Neutrophil (primary cell): ENCODE data around the gene ERCC6.

Experiments
- H3K27ac ChIP-seq: fragments of 200-600 bp; sonication (generic); 2 replicates; pipeline ENCODE4 v1.5.1; 2016; ENCODE audit warnings: mild to moderate bottlenecking, moderate library complexity
- H3K27me3 ChIP-seq: fragments of 200-600 bp; sonication (generic); 2 replicates; pipeline ENCODE4 v1.6.0; 2016; ENCODE audit warnings: mild to moderate bottlenecking
- H3K36me3 ChIP-seq: fragments of 200-600 bp; sonication (generic); 2 replicates; pipeline ENCODE4 v1.5.1; 2017
- H3K4me1 ChIP-seq, 2 experiments: fragments of 200-600 bp in 1 of 2; sonication (generic) in 1 of 2; 1 replicate in 1 of 2; 2 replicates in 1 of 2; pipeline versions ENCODE4 v1.5.1 to v1.6.1; 2013 to 2016; ENCODE audit warnings: low read depth in 1 of 2, low read length in 1 of 2, mild to moderate bottlenecking in 1 of 2, moderate library complexity in 1 of 2; ENCODE audit not compliant: control insufficient read depth in 1 of 2, insufficient read depth in 1 of 2
- H3K4me3 ChIP-seq, 2 experiments: fragments of 200-600 bp in 1 of 2; sonication (generic) in 1 of 2; 1 replicate in 1 of 2; 2 replicates in 1 of 2; pipeline ENCODE4 v1.5.1; 2013 to 2016; ENCODE audit warnings: low read depth in 1 of 2, low read length in 1 of 2, mild to moderate bottlenecking in 1 of 2, moderate library complexity in 1 of 2
- H3K9me3 ChIP-seq: fragments of 200-600 bp; sonication (generic); 2 replicates; pipeline ENCODE4 v1.5.1; 2016
- TF ChIP-seq, protein P1 (sequence below): fragments of 200-600 bp; sonication (generic); IDR thresholded peaks from 2 replicates; pipeline ENCODE4 v1.5.1; 2016; ENCODE audit warnings: antibody characterized with exemption

Gene ERCC6

DNA sequence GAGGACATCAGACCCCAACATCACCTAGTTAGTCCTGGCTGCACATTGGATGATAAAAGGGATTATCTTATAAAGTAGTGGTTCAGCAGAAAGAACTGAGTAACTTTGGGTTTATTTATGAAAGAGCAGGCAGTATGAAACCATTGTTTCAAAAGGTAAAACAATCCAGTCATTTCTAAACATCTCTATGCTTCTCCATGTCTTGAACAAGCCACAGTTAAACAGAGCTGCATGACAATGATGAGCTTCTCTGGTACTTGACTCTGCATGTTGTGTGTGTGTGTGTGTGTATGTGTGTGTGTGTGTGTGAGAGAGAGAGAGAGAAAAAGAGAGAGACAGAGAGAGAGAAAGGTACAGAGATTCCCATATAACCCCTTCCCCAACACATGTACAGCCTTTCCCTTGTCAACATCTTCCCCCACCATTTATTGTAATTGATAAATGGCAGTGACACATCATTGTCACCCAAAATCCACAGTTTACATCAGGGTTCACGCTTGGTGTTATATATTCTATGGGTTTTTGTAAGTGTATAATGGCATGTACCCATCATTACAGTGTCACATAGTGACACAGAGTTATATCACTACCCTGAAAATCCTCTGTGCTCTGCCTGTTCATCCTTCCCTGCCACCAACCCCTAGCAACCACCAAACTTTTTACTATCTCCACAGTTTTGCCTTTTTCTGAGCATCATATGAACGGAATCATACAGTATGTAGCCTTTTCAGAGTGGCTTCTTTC lies 38.4 kb upstream of the ERCC6 start:
- H3K27me3 ChIP-seq, result peaks cover 16% of the 10 kb centered on the region
- H3K4me1 ChIP-seq, result no peaks in the 10 kb centered on the region
- no peaks in the 10 kb centered on the region for H3K9me3 ChIP-seq
- H3K4me3 ChIP-seq, result no peak overlapping the region
- no peak overlapping the region for H3K27ac ChIP-seq
- no peaks in the 10 kb centered on the region for H3K36me3 ChIP-seq
- TF ChIP-seq, protein P1, sequence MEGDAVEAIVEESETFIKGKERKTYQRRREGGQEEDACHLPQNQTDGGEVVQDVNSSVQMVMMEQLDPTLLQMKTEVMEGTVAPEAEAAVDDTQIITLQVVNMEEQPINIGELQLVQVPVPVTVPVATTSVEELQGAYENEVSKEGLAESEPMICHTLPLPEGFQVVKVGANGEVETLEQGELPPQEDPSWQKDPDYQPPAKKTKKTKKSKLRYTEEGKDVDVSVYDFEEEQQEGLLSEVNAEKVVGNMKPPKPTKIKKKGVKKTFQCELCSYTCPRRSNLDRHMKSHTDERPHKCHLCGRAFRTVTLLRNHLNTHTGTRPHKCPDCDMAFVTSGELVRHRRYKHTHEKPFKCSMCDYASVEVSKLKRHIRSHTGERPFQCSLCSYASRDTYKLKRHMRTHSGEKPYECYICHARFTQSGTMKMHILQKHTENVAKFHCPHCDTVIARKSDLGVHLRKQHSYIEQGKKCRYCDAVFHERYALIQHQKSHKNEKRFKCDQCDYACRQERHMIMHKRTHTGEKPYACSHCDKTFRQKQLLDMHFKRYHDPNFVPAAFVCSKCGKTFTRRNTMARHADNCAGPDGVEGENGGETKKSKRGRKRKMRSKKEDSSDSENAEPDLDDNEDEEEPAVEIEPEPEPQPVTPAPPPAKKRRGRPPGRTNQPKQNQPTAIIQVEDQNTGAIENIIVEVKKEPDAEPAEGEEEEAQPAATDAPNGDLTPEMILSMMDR, result no peak

DNA sequence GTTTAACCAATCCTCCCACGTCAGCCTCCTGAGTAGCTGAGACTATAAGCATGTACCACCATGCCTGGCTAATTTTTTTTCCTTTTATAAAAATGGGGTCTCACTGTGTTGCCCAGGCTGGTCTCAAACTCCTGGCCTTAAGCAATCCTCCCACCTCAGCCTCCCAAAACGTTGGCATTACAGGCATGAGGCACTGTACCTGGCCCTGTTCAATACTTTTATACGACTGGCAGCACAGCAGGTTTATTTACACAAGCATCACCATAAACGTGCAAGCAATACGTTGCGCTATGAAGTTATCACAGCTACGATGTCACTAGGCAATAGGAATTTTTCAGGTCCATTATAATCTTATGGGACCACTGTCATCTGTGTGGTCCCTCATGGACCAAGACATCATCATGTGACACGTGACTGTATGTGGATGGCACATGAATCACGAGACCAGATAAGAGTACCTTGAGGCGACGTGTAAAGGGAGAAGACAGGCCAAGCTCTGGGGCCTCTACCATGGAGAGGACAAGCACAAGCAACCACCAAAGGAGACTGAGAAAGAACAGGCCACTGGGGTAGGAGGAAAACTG lies 36.7 kb upstream of the ERCC6 start:
- H3K27me3 ChIP-seq, result no peaks in the 10 kb centered on the region

DNA sequence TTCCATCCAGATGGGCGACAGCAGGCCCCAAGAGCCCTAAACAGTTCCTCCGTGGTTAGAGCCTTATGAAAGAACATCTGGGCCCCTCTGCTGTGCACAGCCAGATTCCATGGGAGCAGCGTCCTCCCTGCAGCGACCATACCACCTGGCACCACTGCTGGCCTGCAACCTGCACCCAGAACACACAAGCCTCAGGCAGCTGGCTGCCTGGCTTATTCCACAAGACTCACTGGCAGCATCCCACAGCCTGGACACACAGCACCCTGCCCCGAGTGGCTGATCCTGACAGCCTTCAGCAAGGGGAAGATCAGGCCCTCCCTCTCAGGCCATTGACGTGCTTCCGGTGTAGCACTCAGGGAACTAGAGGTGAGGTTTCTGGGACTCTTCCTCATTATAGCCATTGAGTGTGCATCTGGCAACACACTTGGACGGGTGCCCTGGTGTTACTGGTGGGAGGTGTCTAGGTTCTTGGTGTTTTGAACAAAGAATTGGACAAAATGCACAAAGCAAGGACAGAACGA lies 33.7 kb upstream of the ERCC6 start:
- Histone ChIP-seq H3K36me3 (no peaks in the 10 kb centered on the region), H3K27me3 (peaks cover 7% of the 10 kb centered on the region), H3K27ac (no peak overlapping the region), H3K4me1 (no peaks in the 10 kb centered on the region), H3K4me3 (no peak overlapping the region), H3K9me3 (no peaks in the 10 kb centered on the region)
- TF ChIP-seq, protein P1, result no peak

More for the DNA sequence above, 36.7 kb upstream of the ERCC6 start:
- TF ChIP-seq, protein P1, result no peak
- no peaks in the 10 kb centered on the region for H3K36me3 ChIP-seq
- H3K9me3 ChIP-seq, result no peaks in the 10 kb centered on the region
- no peak overlapping the region for H3K4me3 ChIP-seq
- H3K27ac ChIP-seq, result no peak overlapping the region
- no peaks in the 10 kb centered on the region for H3K4me1 ChIP-seq

DNA sequence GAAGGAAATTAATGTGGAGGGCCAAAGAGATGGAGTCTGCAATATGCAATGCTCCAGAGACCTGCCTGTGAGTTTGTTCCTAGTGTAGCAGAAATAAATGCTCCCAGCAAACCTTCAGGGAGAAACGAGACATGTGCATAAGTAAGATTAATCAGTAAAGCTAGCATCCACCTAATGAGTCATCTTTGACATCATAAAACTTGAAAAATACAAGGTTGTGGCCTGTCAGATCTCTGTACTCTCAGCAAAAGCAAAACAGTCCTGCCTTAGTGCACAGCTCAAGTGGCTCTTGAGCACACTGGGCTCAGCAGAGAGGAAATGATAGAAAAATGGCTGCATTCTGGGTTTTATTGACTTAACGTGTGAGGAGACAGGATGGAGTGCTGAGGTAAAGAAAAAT lies 32.5 kb upstream of the ERCC6 start:
- TF ChIP-seq, protein P1, result no peak
- H3K4me1 ChIP-seq, result no peaks in the 10 kb centered on the region
- H3K27me3 ChIP-seq, result peaks cover 7% of the 10 kb centered on the region
- no peaks in the 10 kb centered on the region for H3K9me3 ChIP-seq
- H3K4me3 ChIP-seq, result no peak overlapping the region
- no peak overlapping the region for H3K27ac ChIP-seq
- H3K36me3 ChIP-seq, result no peaks in the 10 kb centered on the region

DNA sequence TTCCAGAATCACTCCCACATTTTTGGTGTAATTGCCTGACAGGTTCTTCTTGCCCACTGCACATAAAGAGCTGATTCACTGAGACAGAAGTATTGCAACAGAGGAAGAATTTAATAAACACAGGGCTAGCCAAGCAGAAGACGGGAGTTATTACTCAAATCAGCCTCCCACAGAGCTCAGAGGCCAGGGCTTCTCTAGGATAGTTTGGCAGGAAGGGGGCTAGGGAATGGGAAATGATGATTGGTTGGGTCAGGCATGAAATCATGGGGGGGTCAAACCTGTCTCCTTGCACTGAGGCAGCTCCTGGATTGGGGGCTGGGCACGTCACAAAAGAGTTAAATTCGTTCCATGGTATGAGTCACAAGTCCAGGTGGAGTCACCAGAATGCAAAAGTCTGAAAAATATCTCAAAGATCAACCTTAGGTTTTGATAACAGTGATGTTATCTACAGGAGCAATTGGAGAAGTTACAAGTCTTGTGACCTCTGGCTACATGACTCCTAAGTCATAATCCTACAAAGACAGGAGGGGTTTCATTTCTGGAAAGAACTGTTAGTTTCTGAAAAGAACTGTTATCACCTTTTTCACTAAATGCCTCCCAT lies 30.2 kb upstream of the ERCC6 start:
- Histone ChIP-seq H3K4me3 (no peak overlapping the region), H3K36me3 (no peaks in the 10 kb centered on the region), H3K4me1 (no peaks in the 10 kb centered on the region), H3K27me3 (peaks cover 24% of the 10 kb centered on the region), H3K27ac (no peak overlapping the region), H3K9me3 (no peaks in the 10 kb centered on the region)
- TF ChIP-seq, protein P1, result no peak
